IPS-18a (cell line): ENCODE data around the gene VSTM2L.

Source experiments
- H3K27ac ChIP-seq: one replicate; pipeline ENCODE4 v1.5.1; 2013; ENCODE audit warnings: low read length
- H3K27me3 ChIP-seq: one replicate; pipeline ENCODE4 v1.6.1; 2013; ENCODE audit warnings: mild to moderate bottlenecking, low read length; ENCODE audit not compliant: control insufficient read depth, insufficient read depth
- H3K36me3 ChIP-seq: one replicate; pipeline ENCODE4 v1.6.1; 2013; ENCODE audit warnings: low read depth, low read length; ENCODE audit not compliant: control insufficient read depth
- H3K4me1 ChIP-seq: one replicate; pipeline ENCODE4 v1.6.1; 2013; ENCODE audit warnings: low read depth, low read length; ENCODE audit not compliant: control insufficient read depth
- H3K4me3 ChIP-seq: one replicate; pipeline ENCODE4 v1.5.1; 2013; ENCODE audit warnings: low read length
- H3K9ac ChIP-seq: one replicate; pipeline ENCODE4 v1.6.1; 2013; ENCODE audit warnings: mild to moderate bottlenecking, low read length, moderate library complexity
- H3K9me3 ChIP-seq: one replicate; pipeline ENCODE4 v1.6.1; 2013; ENCODE audit warnings: low read depth, low read length; ENCODE audit not compliant: control insufficient read depth

VSTM2L gene

GRCh38 chr20:37969949-37970855 is 67.3 kb downstream of the VSTM2L start:
- Histone ChIP-seq H3K9me3 (no peaks in the 10 kb centered on the region), H3K27me3 (no peaks in the 10 kb centered on the region), H3K4me1 (peaks cover 22% of the 10 kb centered on the region), H3K27ac (no peak overlapping the region), H3K4me3 (no peak overlapping the region), H3K9ac (no peak overlapping the region), H3K36me3 (no peaks in the 10 kb centered on the region)

GRCh38 chr20:37970856-37971245 is 67.9 kb downstream of the VSTM2L start:
- Histone ChIP-seq H3K27me3 (no peaks in the 10 kb centered on the region), H3K4me3 (no peak overlapping the region), H3K9me3 (no peaks in the 10 kb centered on the region), H3K36me3 (no peaks in the 10 kb centered on the region), H3K4me1 (peaks cover 22% of the 10 kb centered on the region), H3K9ac (no peak overlapping the region), H3K27ac (no peak overlapping the region)

- Histone ChIP-seq H3K9me3 (no peaks in the 10 kb centered on the region), H3K4me1 (peaks cover 24% of the 10 kb centered on the region), H3K4me3 (no peak overlapping the region), H3K27ac (no peak overlapping the region), H3K36me3 (no peaks in the 10 kb centered on the region), H3K9ac (no peak overlapping the region), H3K27me3 (no peaks in the 10 kb centered on the region)
Measured at GRCh38 chr20:37971561-37972127, 68.7 kb downstream of the VSTM2L start.

GRCh38 chr20:37972256-37973058 is 69.5 kb downstream of the VSTM2L start:
- H3K9ac ChIP-seq: no peak overlapping the region
- no peak overlapping the region for H3K27ac ChIP-seq
- H3K36me3 ChIP-seq: no peaks in the 10 kb centered on the region
- no peaks in the 10 kb centered on the region for H3K9me3 ChIP-seq
- H3K4me3 ChIP-seq: no peak overlapping the region
- H3K27me3 ChIP-seq: no peaks in the 10 kb centered on the region
- peaks cover 29% of the 10 kb centered on the region for H3K4me1 ChIP-seq

GRCh38 chr20:37973059-37973910 is 70.4 kb downstream of the VSTM2L start:
- no peaks in the 10 kb centered on the region for H3K27me3 ChIP-seq
- no peak overlapping the region for H3K4me3 ChIP-seq
- no peak overlapping the region for H3K27ac ChIP-seq
- H3K9me3 ChIP-seq: no peaks in the 10 kb centered on the region
- peaks cover 35% of the 10 kb centered on the region for H3K4me1 ChIP-seq
- H3K9ac ChIP-seq: no peak overlapping the region
- H3K36me3 ChIP-seq: no peaks in the 10 kb centered on the region

- Histone ChIP-seq H3K27ac (no peak overlapping the region), H3K4me3 (peak overlapping the region; percentile 1), H3K36me3 (no peaks in the 10 kb centered on the region), H3K27me3 (no peaks in the 10 kb centered on the region), H3K9ac (no peak overlapping the region), H3K4me1 (peaks cover 17% of the 10 kb centered on the region), H3K9me3 (no peaks in the 10 kb centered on the region)
Measured at GRCh38 chr20:37976887-37977286, 74.0 kb downstream of the VSTM2L start.

GRCh38 chr20:37977338-37977737 is 74.4 kb downstream of the VSTM2L start:
- Histone ChIP-seq H3K4me3 (no peak overlapping the region), H3K4me1 (peaks cover 13% of the 10 kb centered on the region), H3K27me3 (no peaks in the 10 kb centered on the region), H3K9ac (no peak overlapping the region), H3K9me3 (no peaks in the 10 kb centered on the region), H3K36me3 (no peaks in the 10 kb centered on the region), H3K27ac (no peak overlapping the region)

- Histone ChIP-seq H3K27ac (no peak overlapping the region), H3K4me3 (no peak overlapping the region), H3K9ac (no peak overlapping the region), H3K27me3 (no peaks in the 10 kb centered on the region), H3K9me3 (no peaks in the 10 kb centered on the region), H3K4me1 (peaks cover 13% of the 10 kb centered on the region), H3K36me3 (no peaks in the 10 kb centered on the region)
Measured at GRCh38 chr20:37977786-37978185, 74.9 kb downstream of the VSTM2L start.

GRCh38 chr20:37979021-37979985 is 76.4 kb downstream of the VSTM2L start:
- no peaks in the 10 kb centered on the region for H3K9me3 ChIP-seq
- no peak overlapping the region for H3K4me3 ChIP-seq
- H3K9ac ChIP-seq: no peak overlapping the region
- H3K4me1 ChIP-seq: peaks cover 13% of the 10 kb centered on the region
- no peaks in the 10 kb centered on the region for H3K36me3 ChIP-seq
- H3K27ac ChIP-seq: no peak overlapping the region
- H3K27me3 ChIP-seq: no peaks in the 10 kb centered on the region

- Histone ChIP-seq H3K27ac (no peak overlapping the region), H3K9me3 (no peaks in the 10 kb centered on the region), H3K9ac (no peak overlapping the region), H3K4me1 (peaks cover 13% of the 10 kb centered on the region), H3K4me3 (no peak overlapping the region), H3K36me3 (no peaks in the 10 kb centered on the region), H3K27me3 (no peaks in the 10 kb centered on the region)
Measured at GRCh38 chr20:37980383-37980782, 77.5 kb downstream of the VSTM2L start.
